SK-N-SH (cell line): ENCODE data around the gene FOXP1. TPM values are rescaled to one million over a fixed set of nuclear protein-coding genes. Genes with fewer than 3 reads are reported as not detected.

Experiments
- CTCF ChIA-PET: fragments of 300-600, 350-600 bp; formaldehyde crosslinking; extraction: SDS; loops from one replicate; lab custom pipeline; 2021; lab: Yijun Ruan, JAX
- POLR2A ChIA-PET: fragments of 350-600 bp; sonication (Branson Sonifier 250); formaldehyde crosslinking; extraction: SDS; loops from one replicate; lab custom pipeline; 2020; ENCODE audit warnings: antibody characterized with exemption, inconsistent platforms; lab: Yijun Ruan, JAX
- DNase-seq: peaks from one replicate; pipeline ENCODE4 v3.0.0; 2012
- H2AFZ ChIP-seq: fragments of 200-600 bp; sonication (generic); 2 replicates; pipeline ENCODE4 v1.8.1; 2016; ENCODE audit warnings: antibody characterized with exemption, mild to moderate bottlenecking, low read depth
- H3F3A ChIP-seq: fragments of 200-600 bp; sonication (generic); replicated peaks from 2 replicates; pipeline ENCODE3; 2016; ENCODE audit warnings: antibody characterized with exemption, mild to moderate bottlenecking; ENCODE audit not compliant: insufficient read depth
- H3K27ac ChIP-seq, 2 experiments: fragments of 200-500 bp in 1 of 2; fragments of 200-600 bp in 1 of 2; sonication (Bioruptor generic) in 1 of 2; sonication (generic), shearing (Covaris generic) in 1 of 2; 2 replicates each; pipeline versions ENCODE4 v1.5.1 to v1.6.1; 2014 to 2016; ENCODE audit warnings: low read depth in 2 of 2, inconsistent platforms in 1 of 2, low read length in 1 of 2, mild to moderate bottlenecking in 1 of 2, mixed read lengths in 1 of 2
- H3K27me3 ChIP-seq: fragments of 200-600 bp; sonication (generic), shearing (Covaris generic); 2 replicates; pipeline ENCODE4 v1.6.1; 2016; ENCODE audit warnings: mixed run types; ENCODE audit not compliant: insufficient read depth
- H3K36me3 ChIP-seq, 2 experiments: fragments of 200-500 bp in 1 of 2; fragments of 200-600 bp in 1 of 2; sonication (Bioruptor generic) in 1 of 2; sonication (generic) in 1 of 2; replicated peaks in 1 of 2; 2 replicates each; pipeline versions ENCODE3 to v1.5.1; 2014 to 2016; ENCODE audit warnings: low read length in 1 of 2, mild to moderate bottlenecking in 1 of 2; ENCODE audit not compliant: insufficient read depth in 2 of 2, control insufficient read depth in 1 of 2
- H3K4me1 ChIP-seq, 2 experiments: fragments of 200-500 bp in 1 of 2; fragments of 200-600 bp in 1 of 2; sonication (Bioruptor generic) in 1 of 2; sonication (generic), shearing (Covaris generic) in 1 of 2; 2 replicates each; pipeline versions ENCODE4 v1.5.1 to v1.6.1; 2014 to 2016; ENCODE audit warnings: low read depth in 1 of 2, low read length in 1 of 2, mixed run types in 1 of 2; ENCODE audit not compliant: insufficient read depth in 2 of 2, control insufficient read depth in 1 of 2
- H3K4me2 ChIP-seq: fragments of 200-600 bp; sonication (generic), shearing (Covaris generic); 2 replicates; pipeline ENCODE4 v1.6.1; 2017; ENCODE audit warnings: mixed run types
- H3K4me3 ChIP-seq, 2 experiments: fragments of 200-500 bp in 1 of 2; fragments of 200-600 bp in 1 of 2; sonication (Bioruptor generic) in 1 of 2; sonication (generic), shearing (Covaris generic) in 1 of 2; 2 replicates each; pipeline versions ENCODE4 v1.5.1 to v1.8.1; 2014 to 2016; ENCODE audit warnings: low read depth in 2 of 2, inconsistent platforms in 1 of 2, low read length in 1 of 2, mild to moderate bottlenecking in 1 of 2, mixed read lengths in 1 of 2, moderate library complexity in 1 of 2
- H3K79me2 ChIP-seq: fragments of 200-600 bp; sonication (generic); 2 replicates; pipeline ENCODE4 v1.8.1; 2017; ENCODE audit warnings: mild to moderate bottlenecking; ENCODE audit not compliant: insufficient read depth
- H3K9ac ChIP-seq: fragments of 200-600 bp; sonication (generic); 2 replicates; pipeline ENCODE4 v1.6.1; 2017; ENCODE audit warnings: mixed run types
- H3K9me2 ChIP-seq: fragments of 200-600 bp; sonication (generic); 2 replicates; pipeline ENCODE4 v1.6.1; 2017; ENCODE audit warnings: mixed run types
- H3K9me3 ChIP-seq: fragments of 200-600 bp; sonication (generic); 2 replicates; pipeline ENCODE4 v1.6.1; 2017; ENCODE audit warnings: mixed run types, mild to moderate bottlenecking, moderate library complexity
- H4K20me1 ChIP-seq: fragments of 200-600 bp; sonication (generic); 2 replicates; pipeline ENCODE4 v1.6.1; 2017; ENCODE audit warnings: mild to moderate bottlenecking, mixed run types; ENCODE audit not compliant: insufficient read depth
- EP300 ChIP-seq, 2 experiments: IDR thresholded peaks; 2 replicates each; pipeline versions ENCODE4 v1.4.0 to v1.6.1; 2012; ENCODE audit warnings: borderline replicate concordance in 1 of 2, low read depth in 1 of 2, low read length in 1 of 2
- EZH2phosphoT487 ChIP-seq: fragments of 200-600 bp; sonication (generic); IDR thresholded peaks from 2 replicates; pipeline ENCODE4 v1.6.1; 2017; ENCODE audit warnings: low read depth, mixed run types, mild to moderate bottlenecking, antibody characterized with exemption, moderate library complexity, borderline replicate concordance
- FOSL2 ChIP-seq: IDR thresholded peaks from 2 replicates; pipeline ENCODE4 v1.4.0; 2012; ENCODE audit warnings: low read depth, mild to moderate bottlenecking, moderate library complexity, borderline replicate concordance
- FOXM1 ChIP-seq: IDR thresholded peaks from 2 replicates; pipeline ENCODE4 v1.4.0; 2012; ENCODE audit warnings: low read depth, mild to moderate bottlenecking
- GABPA ChIP-seq: IDR thresholded peaks from 2 replicates; pipeline ENCODE4 v1.4.0; 2012; ENCODE audit warnings: low read depth, mild to moderate bottlenecking
- GATA2 ChIP-seq: sonication (generic); formaldehyde crosslinking; IDR thresholded peaks from 2 replicates; pipeline ENCODE4 v1.5.0; 2020; ENCODE audit warnings: mild to moderate bottlenecking, missing genetic modification reagents
- JUND ChIP-seq: IDR thresholded peaks from 2 replicates; pipeline ENCODE4 v1.4.0; 2012
- MXI1 ChIP-seq: IDR thresholded peaks from 2 replicates; pipeline ENCODE4 v1.6.1; 2012; ENCODE audit warnings: mild to moderate bottlenecking, low read depth, low read length, improper control_type of control experiment
- NRF1 ChIP-seq: IDR thresholded peaks from 2 replicates; pipeline ENCODE4 v1.6.1; 2012; ENCODE audit warnings: low read depth, mild to moderate bottlenecking, low read length
- RAD21 ChIP-seq: IDR thresholded peaks from 2 replicates; pipeline ENCODE4 v1.6.1; 2012; ENCODE audit warnings: mild to moderate bottlenecking, low read length
- RCOR1 ChIP-seq: fragments of 150-350 bp; IDR thresholded peaks from 2 replicates; pipeline ENCODE4 v1.6.1; 2017; ENCODE audit warnings: antibody characterized with exemption, low read length
- RXRA ChIP-seq: IDR thresholded peaks from 2 replicates; pipeline ENCODE4 v1.4.0; 2012; ENCODE audit warnings: low read depth, mild to moderate bottlenecking, borderline replicate concordance
- SIN3A ChIP-seq: IDR thresholded peaks from 2 replicates; pipeline ENCODE4 v1.6.1; 2012; ENCODE audit warnings: low read depth, mild to moderate bottlenecking, low read length, moderate library complexity, borderline replicate concordance
- SMC3 ChIP-seq: IDR thresholded peaks from 2 replicates; pipeline ENCODE4 v1.6.1; 2012; ENCODE audit warnings: low read depth, low read length, improper control_type of control experiment
- TAF1 ChIP-seq: IDR thresholded peaks from 2 replicates; pipeline ENCODE4 v1.6.1; 2012; ENCODE audit warnings: low read depth, mild to moderate bottlenecking, low read length, moderate library complexity, borderline replicate concordance
- TEAD4 ChIP-seq: IDR thresholded peaks from 2 replicates; pipeline ENCODE4 v1.4.0; 2012; ENCODE audit warnings: mild to moderate bottlenecking, borderline replicate concordance; ENCODE audit not compliant: insufficient read depth
- ZBTB33 ChIP-seq: IDR thresholded peaks from 2 replicates; pipeline ENCODE4 v1.4.0; 2012; ENCODE audit warnings: low read depth, borderline replicate concordance
- WGBS: methylation state at CpG from one replicate; pipeline ENCODE4 v1.1.6; 2017; ENCODE audit warnings: low lambda C conversion rate; 5-methylcytosine and 5-hydroxymethylcytosine counted together
- polyA plus RNA-seq, 3 experiments: library from polyadenylated mRNA; depleted of rRNA; stranded (reverse); fragments of >200 nt; gene quantifications; 2 replicates each; pipeline ENCODE4 v1.2.3, GENCODE V29; 2012
- TF ChIP-seq, protein P1 (sequence below): fragments of 150-350 bp; IDR thresholded peaks from 2 replicates; pipeline ENCODE4 v1.6.1; 2016; ENCODE audit warnings: mild to moderate bottlenecking, low read depth, low read length
- TF ChIP-seq, protein P2 (sequence below): IDR thresholded peaks from 2 replicates; pipeline ENCODE4 v1.4.0; 2012; ENCODE audit warnings: low read depth, borderline replicate concordance

Gene FOXP1
- polyA plus RNA-seq, 1 of the 3 experiments (the other 2 are of a cell fraction): 8.8 TPM

- H2AFZ ChIP-seq: no peak overlapping the region
- H3K4me2 ChIP-seq: no peak overlapping the region
- no peak overlapping the region for H3K4me3 ChIP-seq
- H3K27ac ChIP-seq: no peak overlapping the region
- H3K9me3 ChIP-seq: no peaks in the 10 kb centered on the region
- H3F3A ChIP-seq: peaks cover 7% of the 10 kb centered on the region
- H4K20me1 ChIP-seq: no peaks in the 10 kb centered on the region
- no peak overlapping the region for H3K9ac ChIP-seq
- H3K27me3 ChIP-seq: no peaks in the 10 kb centered on the region
- H3K36me3 ChIP-seq: peaks cover 42 to 86% of the 10 kb centered on the region in 2 experiments
- 97% methylated on average over 3 of the region's 3 CpGs for WGBS
- H3K4me1 ChIP-seq: peaks cover 15 to 19% of the 10 kb centered on the region in 2 experiments; a peak in 3 of 4 replicates
- ChIA-PET CTCF (interaction anchor here (1.5 kb wide), 1 partner anchor 12 kb away, joined by 3 read pairs; no protein-coding TSS in a partner anchor), POLR2A (no interaction called here)
- no peak for DNase-seq
- TF ChIP-seq, protein P1, sequence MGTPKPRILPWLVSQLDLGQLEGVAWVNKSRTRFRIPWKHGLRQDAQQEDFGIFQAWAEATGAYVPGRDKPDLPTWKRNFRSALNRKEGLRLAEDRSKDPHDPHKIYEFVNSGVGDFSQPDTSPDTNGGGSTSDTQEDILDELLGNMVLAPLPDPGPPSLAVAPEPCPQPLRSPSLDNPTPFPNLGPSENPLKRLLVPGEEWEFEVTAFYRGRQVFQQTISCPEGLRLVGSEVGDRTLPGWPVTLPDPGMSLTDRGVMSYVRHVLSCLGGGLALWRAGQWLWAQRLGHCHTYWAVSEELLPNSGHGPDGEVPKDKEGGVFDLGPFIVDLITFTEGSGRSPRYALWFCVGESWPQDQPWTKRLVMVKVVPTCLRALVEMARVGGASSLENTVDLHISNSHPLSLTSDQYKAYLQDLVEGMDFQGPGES: no peak
- TF ChIP-seq GATA2 (CRISPR knock-in tag): no peak
- TF ChIP-seq SIN3A: no peak
- TF ChIP-seq RCOR1: no peak
- no peak for TF ChIP-seq FOXM1
- no peak for TF ChIP-seq RXRA
- TF ChIP-seq ZBTB33: no peak
- no peak for TF ChIP-seq GABPA
- TF ChIP-seq TAF1: no peak
- TF ChIP-seq TEAD4: no peak
- TF ChIP-seq, protein P2, sequence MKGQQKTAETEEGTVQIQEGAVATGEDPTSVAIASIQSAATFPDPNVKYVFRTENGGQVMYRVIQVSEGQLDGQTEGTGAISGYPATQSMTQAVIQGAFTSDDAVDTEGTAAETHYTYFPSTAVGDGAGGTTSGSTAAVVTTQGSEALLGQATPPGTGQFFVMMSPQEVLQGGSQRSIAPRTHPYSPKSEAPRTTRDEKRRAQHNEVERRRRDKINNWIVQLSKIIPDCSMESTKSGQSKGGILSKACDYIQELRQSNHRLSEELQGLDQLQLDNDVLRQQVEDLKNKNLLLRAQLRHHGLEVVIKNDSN: no peak
- no peak for TF ChIP-seq EP300 (IDR thresholded peaks at IDR 0.05; ENCODE audit: borderline replicate concordance in 1 of 2, low read depth in 1 of 2, low read length in 1 of 2)
- TF ChIP-seq MXI1: no peak
- no peak for TF ChIP-seq JUND
- TF ChIP-seq EZH2phosphoT487: no peak
- no peak for TF ChIP-seq FOSL2
- TF ChIP-seq NRF1: no peak
- TF ChIP-seq SMC3: no peak
- TF ChIP-seq RAD21: no peak
- no peaks in the 10 kb centered on the region for H3K9me2 ChIP-seq
- H3K79me2 ChIP-seq: peaks cover 100% of the 10 kb centered on the region
Measured at GRCh38 chr3:71046791-71047190, 536.7 kb downstream of the FOXP1 start.
